ENCODE measurements around the gene TLL2.

GRCh38 chr10:96341219-96342182 is 172.2 kb downstream of the TLL2 start:
- TF ChIP-seq CTCF (IDR thresholded peaks at IDR 0.05) = no peak
- TF ChIP-seq POLR2A (IDR thresholded peaks at IDR 0.05) = no peak

Data from adrenal gland (tissue), 5 donors.